K562 (cell line): ENCODE data around the gene RRAGB. TPM values are rescaled to one million over a fixed set of nuclear protein-coding genes. Genes with fewer than 3 reads are reported as not detected.

ENCODE experiments used
- ATAC-seq: fragments of 200-7000 bp; cut with Tn5 transposase; 3 replicates; pipeline ENCODE4 v1.9.1; 2020; ENCODE audit warnings: moderate library complexity
- BruUV-seq: library from RNA; stranded (reverse); fragments of 400-500 nt; replicated peaks from 2 replicates; lab custom pipeline; 2021; lab: Mats Ljungman, UMichigan
- CTCF ChIA-PET: fragments of 300-600 bp; formaldehyde crosslinking; extraction: SDS; loops from one replicate; lab custom pipeline; 2021; ENCODE audit warnings: low intra/inter-chr PET ratio; lab: Yijun Ruan, JAX
- POLR2A ChIA-PET: fragments of 300-600, 350-650 bp; sonication (Branson Sonifier 250); formaldehyde crosslinking; extraction: SDS; loops from one replicate; lab custom pipeline; 2021; ENCODE audit warnings: antibody characterized with exemption, inconsistent platforms; lab: Yijun Ruan, JAX
- DNase-seq, 4 experiments: peaks; one replicate each; pipeline versions ENCODE4 v3.0.0 to v3.0.0-alpha.2; 2011 to 2018; ENCODE audit warnings: low spot score in 3 of 4, mixed read lengths in 3 of 4; ENCODE audit errors: extremely low read depth in 1 of 4
- FAIRE-seq: peaks from 2 replicates; lab custom pipeline; 2011; peaks lifted over from hg19 to GRCh38; lab: Jason Lieb, UNC
- H2AFZ ChIP-seq: 2 replicates; pipeline ENCODE4 v1.6.0; 2011; ENCODE audit warnings: low read depth, low read length, control low read depth, inconsistent platforms
- H3K27ac ChIP-seq: fragments of 200-600 bp; 3 replicates; pipeline ENCODE4 v1.8.0; 2011; ENCODE audit warnings: low read depth, mild to moderate bottlenecking, control low read depth, inconsistent platforms, low read length, moderate library complexity, mixed read lengths; ENCODE audit errors: extremely low read depth
- H3K27me3 ChIP-seq, 2 experiments: fragments of 300-600 bp in 1 of 2; 2 replicates in 1 of 2; 3 replicates in 1 of 2; pipeline versions ENCODE4 v1.6.0 to v1.8.0; 2011; ENCODE audit warnings: inconsistent platforms in 2 of 2, low read length in 2 of 2, mild to moderate bottlenecking in 1 of 2, mixed read lengths in 1 of 2, moderate library complexity in 1 of 2; ENCODE audit not compliant: control insufficient read depth in 2 of 2, insufficient read depth in 2 of 2
- H3K36me3 ChIP-seq: fragments of 300-600 bp; 3 replicates; pipeline ENCODE4 v1.8.0; 2011; ENCODE audit warnings: mild to moderate bottlenecking, low read length, inconsistent platforms; ENCODE audit not compliant: control insufficient read depth, insufficient read depth
- H3K4me1 ChIP-seq, 2 experiments: fragments of 200-600 bp in 1 of 2; replicated peaks in 1 of 2; 2 replicates in 1 of 2; 3 replicates in 1 of 2; pipeline versions ENCODE4 v1.5.1 to v1.8.0; 2011; ENCODE audit warnings: inconsistent platforms in 2 of 2, low read length in 2 of 2, mild to moderate bottlenecking in 1 of 2, mixed read lengths in 1 of 2, moderate library complexity in 1 of 2; ENCODE audit not compliant: control insufficient read depth in 2 of 2, insufficient read depth in 2 of 2
- H3K4me2 ChIP-seq: 2 replicates; pipeline ENCODE4 v1.6.1; 2011; ENCODE audit warnings: low read length, control low read depth, inconsistent platforms, mixed read lengths; ENCODE audit not compliant: insufficient read depth
- H3K4me3 ChIP-seq: fragments of 200-600 bp; sonication (generic), shearing (Covaris generic); 2 replicates; pipeline ENCODE4 v1.5.1; 2016; ENCODE audit warnings: control low read depth, inconsistent platforms
- H3K79me2 ChIP-seq: fragments of 200-600 bp; 3 replicates; pipeline ENCODE4 v1.8.0; 2011; ENCODE audit warnings: low read length, inconsistent platforms; ENCODE audit not compliant: control insufficient read depth, insufficient read depth
- H3K9ac ChIP-seq, 2 experiments: 2 replicates each; pipeline versions ENCODE4 v1.6.0 to v1.6.1; 2011; ENCODE audit warnings: low read depth in 2 of 2, low read length in 2 of 2, control low read depth in 1 of 2, inconsistent platforms in 1 of 2, mild to moderate bottlenecking in 1 of 2, mixed read lengths in 1 of 2; ENCODE audit not compliant: insufficient read depth in 1 of 2
- H3K9me1 ChIP-seq: one replicate; pipeline ENCODE4 v1.6.0; 2011; ENCODE audit warnings: inconsistent platforms, mild to moderate bottlenecking, low read length, moderate library complexity; ENCODE audit not compliant: control insufficient read depth, insufficient read depth
- H3K9me3 ChIP-seq: replicated peaks from 2 replicates; pipeline ENCODE4 v1.5.1; 2011; ENCODE audit warnings: low read depth, low read length, inconsistent platforms; ENCODE audit not compliant: control insufficient read depth, insufficient read depth
- H4K20me1 ChIP-seq: replicated peaks from 2 replicates; pipeline ENCODE4 v1.6.1; 2011; ENCODE audit warnings: low read length, inconsistent platforms, mixed read lengths; ENCODE audit not compliant: control insufficient read depth, insufficient read depth
- ETS2 ChIP-seq: IDR thresholded peaks from 2 replicates; pipeline ENCODE4 v1.6.1; 2016; ENCODE audit warnings: borderline replicate concordance, missing genetic modification characterization, mild to moderate bottlenecking, moderate library complexity, missing compliant biosample characterization; ENCODE audit not compliant: poor library complexity, severe bottlenecking
- GTF2B ChIP-seq: IDR thresholded peaks from 2 replicates; pipeline ENCODE4 v1.6.1; 2011; ENCODE audit not compliant: insufficient read length; ENCODE audit errors: extremely low read depth
- JUND ChIP-seq, 2 experiments: IDR thresholded peaks; 2 replicates in 1 of 2; 3 replicates in 1 of 2; pipeline ENCODE4 v1.6.1; 2011; ENCODE audit warnings: borderline replicate concordance in 2 of 2, low read depth in 2 of 2, low read length in 2 of 2, improper control_type of control experiment in 1 of 2, missing biosample characterization in 1 of 2, missing genetic modification characterization in 1 of 2, missing genetic modification reagents in 1 of 2
- RHOXF2B ChIP-seq: fragments of 250-450 bp; sonication (Bioruptor Pico); conservative IDR thresholded peaks from 2 replicates; pipeline ENCODE4 v1.5.1; 2021
- SMAD1 ChIP-seq: fragments of 150-350 bp; IDR thresholded peaks from 2 replicates; pipeline ENCODE4 v1.6.1; 2014; ENCODE audit warnings: low read length, low read depth; ENCODE audit not compliant: partially characterized antibody
- THAP12 ChIP-seq: fragments of 250-450 bp; sonication (Bioruptor Pico); IDR thresholded peaks from 2 replicates; pipeline ENCODE4 v1.9.0; 2021; ENCODE audit warnings: mild to moderate bottlenecking, inconsistent platforms
- ZBTB33 ChIP-seq: sonication (generic); formaldehyde crosslinking; IDR thresholded peaks from 2 replicates; pipeline ENCODE4 v1.8.1; 2023; ENCODE audit warnings: mild to moderate bottlenecking, missing genetic modification reagents
- ZFP1 ChIP-seq: fragments of 450-650 bp; formaldehyde crosslinking; IDR thresholded peaks from 2 replicates; pipeline ENCODE4 v1.4.0; 2020; ENCODE audit warnings: mild to moderate bottlenecking, mixed read lengths
- ZNF133 ChIP-seq: fragments of 250-450 bp; sonication (Bioruptor Pico); IDR thresholded peaks from 2 replicates; pipeline ENCODE4 v1.4.0; 2020; ENCODE audit warnings: mild to moderate bottlenecking
- WGBS: fragments of 100-300 bp; shearing (Covaris generic); methylation state at CpG from one replicate; pipeline ENCODE4 v1.1.6; 2016; ENCODE audit warnings: low coverage, mixed read lengths; ENCODE audit not compliant: insufficient coverage; ENCODE audit errors: missing lambda C conversion rate; 5-methylcytosine and 5-hydroxymethylcytosine counted together
- in situ Hi-C: fragments of 300-500 bp; cut with MboI; formaldehyde crosslinking; loops from 4 replicates; pipeline ENCODE4 v1.15.0; 2018; ENCODE audit warnings: inconsistent platforms, mixed read lengths
- intact Hi-C: fragments of 100-400 bp; cut with micrococcal nuclease; formaldehyde crosslinking; loops from 2 replicates; pipeline ENCODE4 v1.14.2; 2022
- polyA plus RNA-seq, 8 experiments: library from polyadenylated mRNA; depleted of rRNA in 4 of 8; stranded (reverse) in 5 of 8; unstranded in 3 of 8; fragments of >200 nt; fragmentation: Nextera tagmentation in 2 of 8; fragmentation: Illumina TruSeq in 1 of 8; extraction: Ambion mirVana in 2 of 8; extraction: Trizol in 1 of 8; gene quantifications; 2 replicates each; pipeline versions ENCODE4 v1.2.1 to v1.2.3, GENCODE V29; 2011 to 2014; ENCODE audit warnings: inconsistent platforms in 1 of 8, missing spikeins in 1 of 8
- total RNA-seq, 7 experiments: library from RNA; depleted of rRNA in 6 of 7; stranded (reverse); fragments of >200 nt in 6 of 7; fragmentation: Illumina TruSeq in 2 of 7; extraction: Trizol in 2 of 7; gene quantifications; 2 replicates each; pipeline versions ENCODE4 v1.2.1 to v1.2.3, GENCODE V29; 2011 to 2021; ENCODE audit warnings: low replicate concordance in 1 of 7

Gene RRAGB
- total and polyA plus RNA-seq, 9 of the 15 experiments (the other 6 are each of a cell fraction or from before 2014, with no cell fraction given) = 5.6 to 15.6 (median 9.1) TPM

- TF ChIP-seq ZBTB33 (CRISPR knock-in tag) (no peak), ZNF133 (CRISPR knock-in tag) (no peak), ETS2 (no peak), GTF2B (no peak)
These were observed 22.1 kb upstream of the RRAGB start (continued) for GRCh38 chrX:55695227-55696018.

- Histone ChIP-seq H4K20me1 (no peaks in the 10 kb centered on the region), H3K4me1 (no peaks in the 10 kb centered on the region), H3K9ac (no peak overlapping the region), H3K79me2 (no peaks in the 10 kb centered on the region), H3K27me3 (no peaks in the 10 kb centered on the region), H3K36me3 (no peaks in the 10 kb centered on the region), H3K4me2 (no peak overlapping the region), H3K9me1 (no peaks in the 10 kb centered on the region), H3K27ac (no peak overlapping the region), H3K4me3 (no peak overlapping the region), H2AFZ (no peak overlapping the region), H3K9me3 (no peaks in the 10 kb centered on the region)
- TF ChIP-seq JUND (IDR thresholded peaks at IDR 0.05; ENCODE audit: borderline replicate concordance, low read depth, low read length) (no peak), JUND (tag; IDR thresholded peaks at IDR 0.05; ENCODE audit: borderline replicate concordance, low read depth, low read length) (no peak), SMAD1 (no peak), THAP12 (CRISPR knock-in tag) (no peak), RHOXF2B (no peak), ZFP1 (no peak)
- BruUV-seq = no TSS peak
- intact Hi-C loops (no loop called here), in situ Hi-C loops (no loop called here)
- ChIA-PET POLR2A (no interaction called here), CTCF (no interaction called here)
- WGBS = 0% methylated on average over 1 of the region's 1 CpG
- ATAC-seq (no peak), FAIRE-seq (no peak), DNase-seq (no peak)
These were observed 20.2 kb upstream of the RRAGB start for GRCh38 chrX:55697381-55697780.
